Tibial nerve (tissue), 4 donors: ENCODE results near the gene TARBP2. TPM values are rescaled to one million over a fixed set of nuclear protein-coding genes. Genes with fewer than 3 reads are reported as not detected.

ENCODE experiments used
- DNase-seq, 2 donors: peaks; one replicate each; pipeline ENCODE4 v3.0.0-alpha.2; 2019; ENCODE audit warnings: low spot score in 2 of 2
- H3K27ac ChIP-seq, 4 donors: fragments of 200-600 bp; sonication (generic) in 3 of 4; one replicate each; pipeline ENCODE4 v1.5.1; 2017 to 2019; ENCODE audit warnings: mild to moderate bottlenecking in 1 of 4
- H3K27me3 ChIP-seq, 2 donors: fragments of 200-600 bp; sonication (generic) in 1 of 2; one replicate each; pipeline versions ENCODE4 v1.5.1 to v1.6.0; 2017 to 2019
- H3K36me3 ChIP-seq, 3 donors: fragments of 200-600 bp; sonication (generic); one replicate each; pipeline ENCODE4 v1.5.1; 2018 to 2019
- H3K4me1 ChIP-seq, 4 donors: fragments of 200-600 bp; sonication (generic) in 3 of 4; one replicate each; pipeline ENCODE4 v1.5.1; 2017 to 2019
- H3K4me3 ChIP-seq, 4 donors: fragments of 200-600 bp; sonication (generic) in 3 of 4; one replicate each; pipeline ENCODE4 v1.5.1; 2017 to 2019; ENCODE audit warnings: mild to moderate bottlenecking in 1 of 4, moderate library complexity in 1 of 4
- H3K9me3 ChIP-seq, 4 donors: fragments of 200-600 bp; sonication (generic) in 3 of 4; one replicate each; pipeline ENCODE4 v1.5.1; 2017 to 2019
- CTCF ChIP-seq, 5 experiments: fragments of 200-600 bp in 3 of 5; fragments of 450-650 bp in 2 of 5; sonication (generic) in 3 of 5; IDR thresholded peaks; one replicate each; pipeline ENCODE4 v1.5.1; 2016 to 2019; ENCODE audit warnings: antibody characterized with exemption in 5 of 5, mild to moderate bottlenecking in 3 of 5, moderate library complexity in 2 of 5
- EP300 ChIP-seq, 2 donors: sonication (generic); formaldehyde crosslinking; IDR thresholded peaks; one replicate each; pipeline ENCODE4 v1.6.1; 2017; ENCODE audit warnings: antibody characterized with exemption in 2 of 2, mild to moderate bottlenecking in 1 of 2
- POLR2A ChIP-seq, 2 donors: fragments of 450-650 bp; IDR thresholded peaks; one replicate each; pipeline ENCODE4 v1.6.1; 2017; ENCODE audit warnings: antibody characterized with exemption in 2 of 2, mild to moderate bottlenecking in 2 of 2, moderate library complexity in 2 of 2
- WGBS, 2 donors: methylation state at CpG; one replicate each; pipeline ENCODE4 v1.1.5; 2018; 5-methylcytosine and 5-hydroxymethylcytosine counted together
- total RNA-seq, 4 donors: library from RNA; depleted of rRNA; stranded (reverse); fragments of >200 nt; gene quantifications; one replicate each; pipeline ENCODE4 v1.1.0, GENCODE V29; 2016

Gene TARBP2
- total RNA-seq, 4 donors from 2014 or later, result 25.3 to 56.4 (median 36.1) TPM

- peak overlapping the region in 2 of 4 donors; percentile 14 to 62 for H3K27ac ChIP-seq
Measured at GRCh38 chr12:53508534-53509170, 7.6 kb downstream of the TARBP2 start.

GRCh38 chr12:53510181-53510812 lies 9.2 kb downstream of the TARBP2 start:
- no peak for DNase-seq
- Histone ChIP-seq H3K36me3 (peaks cover 0 to 83% (median 14%) of the 10 kb centered on the region in 3 donors), H3K27ac (no peak overlapping the region), H3K9me3 (no peaks in the 10 kb centered on the region), H3K4me1 (peaks cover 0 to 21% (median 11%) of the 10 kb centered on the region in 4 donors), H3K4me3 (no peak overlapping the region), H3K27me3 (no peaks in the 10 kb centered on the region)
- TF ChIP-seq CTCF (IDR thresholded peaks at IDR 0.05) (no peak), POLR2A (IDR thresholded peaks at IDR 0.05) (no peak), EP300 (IDR thresholded peaks at IDR 0.05) (no peak)
- WGBS, 2 donors, result 84 to 85% methylated on average over 9 of the region's 9 CpGs

More at GRCh38 chr12:53508534-53509170, 7.6 kb downstream of the TARBP2 start:
- no peak overlapping the region for H3K4me3 ChIP-seq
- H3K36me3 ChIP-seq, result peaks cover 0 to 82% (median 14%) of the 10 kb centered on the region in 3 donors
- peak; percentile 81 to 96 for DNase-seq
- WGBS, 2 donors, result 28 to 31% methylated on average over 7 of the region's 7 CpGs
- H3K4me1 ChIP-seq, result peaks cover 0 to 35% (median 13%) of the 10 kb centered on the region in 4 donors
- no peaks in the 10 kb centered on the region for H3K9me3 ChIP-seq
- TF ChIP-seq EP300 (IDR thresholded peaks at IDR 0.05) (peak in 1 of 2 donors; percentile 52), POLR2A (IDR thresholded peaks at IDR 0.05) (no peak), CTCF (IDR thresholded peaks at IDR 0.05) (peak; percentile 89 to 93 (median 91))
- H3K27me3 ChIP-seq, result no peaks in the 10 kb centered on the region

GRCh38 chr12:53513712-53514410 lies 12.8 kb downstream of the TARBP2 start:
- no peak overlapping the region for H3K4me3 ChIP-seq
- DNase-seq, result no peak
- no peak overlapping the region for H3K27ac ChIP-seq
- H3K9me3 ChIP-seq, result no peaks in the 10 kb centered on the region
- TF ChIP-seq POLR2A (IDR thresholded peaks at IDR 0.05), result no peak
- H3K36me3 ChIP-seq, result peaks cover 0 to 94% (median 24%) of the 10 kb centered on the region in 3 donors
- H3K4me1 ChIP-seq, result peaks cover 0 to 3% (median 2%) of the 10 kb centered on the region in 4 donors
- WGBS, 2 donors, result 74 to 77% methylated on average over 6 of the region's 6 CpGs
- H3K27me3 ChIP-seq, result no peaks in the 10 kb centered on the region

GRCh38 chr12:53514628-53515290 lies 13.7 kb downstream of the TARBP2 start:
- no peak for DNase-seq
- Histone ChIP-seq H3K36me3 (peaks cover 0 to 100% (median 24%) of the 10 kb centered on the region in 3 donors), H3K9me3 (no peaks in the 10 kb centered on the region), H3K27me3 (no peaks in the 10 kb centered on the region), H3K4me3 (no peak overlapping the region), H3K27ac (no peak overlapping the region), H3K4me1 (no peaks in the 10 kb centered on the region)
- TF ChIP-seq CTCF (IDR thresholded peaks at IDR 0.05) (no peak), POLR2A (IDR thresholded peaks at IDR 0.05) (no peak), EP300 (IDR thresholded peaks at IDR 0.05) (no peak)
- 81 to 82% methylated on average over 6 of the region's 6 CpGs for WGBS, 2 donors

GRCh38 chr12:53515291-53515680 lies 14.2 kb downstream of the TARBP2 start:
- Histone ChIP-seq H3K27ac (no peak overlapping the region), H3K9me3 (no peaks in the 10 kb centered on the region), H3K36me3 (peaks cover 0 to 100% (median 24%) of the 10 kb centered on the region in 3 donors), H3K4me1 (no peaks in the 10 kb centered on the region), H3K4me3 (no peak overlapping the region), H3K27me3 (no peaks in the 10 kb centered on the region)
- 61 to 65% methylated on average over 2 of the region's 2 CpGs for WGBS, 2 donors
- TF ChIP-seq POLR2A (IDR thresholded peaks at IDR 0.05) (no peak), CTCF (IDR thresholded peaks at IDR 0.05) (no peak), EP300 (IDR thresholded peaks at IDR 0.05) (no peak)
- no peak for DNase-seq
